Body of pancreas (tissue), 4 donors: Measurements from ENCODE around the gene CENPH. TPM values are rescaled to one million over a fixed set of nuclear protein-coding genes. Genes with fewer than 3 reads are reported as not detected.
A peak's percentile ranks its signal among the peaks of the same experiment; 100 is the strongest.
"Not testable (repeated sequence)": the region's sequence is repeated elsewhere in the genome, so short reads cannot be mapped to it uniquely, and the experiment has no call there.

ENCODE experiments used
- ATAC-seq: fragments of 150-250 bp; one replicate; pipeline ENCODE4 v1.9.1; 2016
- DNase-seq, 4 donors: peaks; one replicate each; pipeline ENCODE4 v3.0.0-alpha.2; 2019
- H3K27ac ChIP-seq, 4 donors: fragments of 200-600 bp; sonication (generic); 1 replicate in 3 of 4; 2 replicates in 1 of 4; pipeline versions ENCODE4 v1.5.1 to v1.6.1; 2016 to 2019; ENCODE audit warnings: mild to moderate bottlenecking in 1 of 4, mixed read lengths in 1 of 4, moderate library complexity in 1 of 4
- H3K27me3 ChIP-seq, 2 donors: fragments of 200-600 bp; sonication (generic); one replicate each; pipeline ENCODE4 v1.6.0; 2016; ENCODE audit warnings: mild to moderate bottlenecking in 1 of 2
- H3K36me3 ChIP-seq, 2 donors: fragments of 200-600 bp; sonication (generic); replicated peaks in 1 of 2; 2 replicates each; pipeline ENCODE4 v1.5.1; 2016; ENCODE audit warnings: low read depth in 2 of 2; ENCODE audit not compliant: insufficient read depth in 1 of 2
- H3K4me1 ChIP-seq: fragments of 200-600 bp; sonication (generic); one replicate; pipeline ENCODE4 v1.6.0; 2016
- H3K4me3 ChIP-seq, 2 donors: fragments of 200-600 bp; sonication (generic); 1 replicate in 1 of 2; 2 replicates in 1 of 2; pipeline ENCODE4 v1.5.1; 2016 to 2019
- H3K9me3 ChIP-seq, 3 donors: fragments of 200-600 bp; sonication (generic); 1 replicate in 2 of 3; 2 replicates in 1 of 3; pipeline ENCODE4 v1.5.1; 2016
- CTCF ChIP-seq, 7 experiments: fragments of 450-650 bp in 4 of 7; fragments of 200-600 bp in 3 of 7; sonication (generic) in 3 of 7; IDR thresholded peaks; one replicate each; pipeline ENCODE4 v1.5.1; 2016 to 2019; ENCODE audit warnings: antibody characterized with exemption in 7 of 7
- POLR2A ChIP-seq, 3 donors: fragments of 450-650 bp; IDR thresholded peaks; one replicate each; pipeline ENCODE4 v1.6.1; 2016; ENCODE audit warnings: antibody characterized with exemption in 3 of 3, mild to moderate bottlenecking in 2 of 3
- WGBS, 2 donors: methylation state at CpG; one replicate each; pipeline ENCODE4 v1.1.5; 2017; 5-methylcytosine and 5-hydroxymethylcytosine counted together
- intact Hi-C: fragments of 100-400 bp; cut with DNase I; formaldehyde crosslinking; loops from one replicate; pipeline ENCODE4 v1.15.1; 2023
- total RNA-seq, 2 donors: library from RNA; depleted of rRNA; stranded (reverse); fragments of >200 nt; gene quantifications; one replicate each; pipeline ENCODE4 v1.1.0, GENCODE V29; 2016

CENPH gene
- total RNA-seq, 2 donors from 2014 or later: 0.33 to 2.6 TPM

- Histone ChIP-seq H3K4me3 (no peak overlapping the region), H3K27ac (no peak overlapping the region), H3K9me3 (no peaks in the 10 kb centered on the region), H3K27me3 (no peaks in the 10 kb centered on the region), H3K4me1 (peaks cover 14% of the 10 kb centered on the region), H3K36me3 (no peaks in the 10 kb centered on the region)
- 88 to 91% methylated on average over 3 of the region's 3 CpGs for WGBS, 2 donors
- intact Hi-C loops: no loop called here
- TF ChIP-seq CTCF (IDR thresholded peaks at IDR 0.05) (no peak), POLR2A (IDR thresholded peaks at IDR 0.05) (no peak)
- ATAC-seq (no peak), DNase-seq (no peak)
Observed at GRCh38 chr5:69170969-69171368, 18.4 kb upstream of the CENPH start.

- H3K36me3 ChIP-seq, H3K27me3 ChIP-seq, H3K9me3 ChIP-seq, H3K27ac ChIP-seq, H3K4me3 ChIP-seq, H3K4me1 ChIP-seq, intact Hi-C loops, DNase-seq, ATAC-seq: not testable (repeated sequence)
- WGBS, 2 donors: 83 to 93% methylated on average over 13 to 15 of the region's 15 CpGs
Observed at GRCh38 chr5:69181659-69182293, 7.6 kb upstream of the CENPH start.

- H3K36me3 ChIP-seq: no peaks in the 10 kb centered on the region
- H3K27me3 ChIP-seq: no peaks in the 10 kb centered on the region
- WGBS, 2 donors: 90 to 94% methylated on average over 1 of the region's 1 CpG
- no peak overlapping the region for H3K27ac ChIP-seq
- peaks cover 10% of the 10 kb centered on the region for H3K4me1 ChIP-seq
- H3K4me3 ChIP-seq: no peak overlapping the region
- no peak for DNase-seq
- no peak for ATAC-seq
- no peaks in the 10 kb centered on the region for H3K9me3 ChIP-seq
- TF ChIP-seq CTCF (IDR thresholded peaks at IDR 0.05) (no peak), POLR2A (IDR thresholded peaks at IDR 0.05) (no peak)
- intact Hi-C loops: no loop called here
Observed at GRCh38 chr5:69184621-69185020, 4.8 kb upstream of the CENPH start.

- WGBS, 2 donors: 91 to 93% methylated on average over 2 of the region's 2 CpGs
- Histone ChIP-seq H3K4me1 (peaks cover 17% of the 10 kb centered on the region), H3K27ac (no peak overlapping the region), H3K27me3 (no peaks in the 10 kb centered on the region), H3K36me3 (no peaks in the 10 kb centered on the region), H3K4me3 (no peak overlapping the region), H3K9me3 (no peaks in the 10 kb centered on the region)
- no peak for TF ChIP-seq POLR2A (IDR thresholded peaks at IDR 0.05)
- TF ChIP-seq CTCF (IDR thresholded peaks at IDR 0.05): no peak
- DNase-seq (no peak), ATAC-seq (no peak)
- intact Hi-C loops: no loop called here
Observed at GRCh38 chr5:69187342-69187741, 2.0 kb upstream of the CENPH start.

- H3K36me3 ChIP-seq: no peaks in the 10 kb centered on the region
- DNase-seq: no peak
Observed at GRCh38 chr5:69188811-69189161, 597 bp upstream of the CENPH start.

More at GRCh38 chr5:69188811-69189161, 597 bp upstream of the CENPH start:
- 1 to 6% methylated on average over 8 of the region's 8 CpGs for WGBS, 2 donors
- peaks cover 17% of the 10 kb centered on the region for H3K4me1 ChIP-seq
- no peak for ATAC-seq
- no peaks in the 10 kb centered on the region for H3K27me3 ChIP-seq
- intact Hi-C loops: no loop called here
- H3K27ac ChIP-seq: peak overlapping the region; percentile 30 to 83 (median 73)
- peak overlapping the region; percentile 66 to 77 for H3K4me3 ChIP-seq
- no peaks in the 10 kb centered on the region for H3K9me3 ChIP-seq
- TF ChIP-seq CTCF (IDR thresholded peaks at IDR 0.05) (no peak), POLR2A (IDR thresholded peaks at IDR 0.05) (no peak)
